WI38 (cell line): ENCODE data around the gene DPF3.

Experiments used
- H3K4me3 ChIP-seq: 2 replicates; pipeline ENCODE4 v1.5.1; 2011; ENCODE audit warnings: low read depth, mild to moderate bottlenecking, control low read depth, low read length
- CTCF ChIP-seq: IDR thresholded peaks from 2 replicates; pipeline ENCODE4 v1.5.1; 2012; ENCODE audit warnings: low read depth, mild to moderate bottlenecking, control low read depth, low read length

DPF3 gene

GRCh38 chr14:72613975-72614319 is 280.0 kb downstream of the DPF3 start:
- no peak for TF ChIP-seq CTCF
- H3K4me3 ChIP-seq, result no peak overlapping the region

GRCh38 chr14:72613231-72613974 is 280.5 kb downstream of the DPF3 start:
- no peak for TF ChIP-seq CTCF
- no peak overlapping the region for H3K4me3 ChIP-seq

GRCh38 chr14:72612041-72612440 is 281.9 kb downstream of the DPF3 start:
- H3K4me3 ChIP-seq, result no peak overlapping the region

GRCh38 chr14:72611506-72611905 is 282.4 kb downstream of the DPF3 start:
- H3K4me3 ChIP-seq, result no peak overlapping the region
- no peak for TF ChIP-seq CTCF

More at GRCh38 chr14:72612041-72612440, 281.9 kb downstream of the DPF3 start:
- TF ChIP-seq CTCF, result no peak

- no peak for TF ChIP-seq CTCF
Measured at GRCh38 chr14:72610831-72611200, 283.1 kb downstream of the DPF3 start.

GRCh38 chr14:72610096-72610830 is 283.6 kb downstream of the DPF3 start:
- TF ChIP-seq CTCF, result no peak
- H3K4me3 ChIP-seq, result no peak overlapping the region

More at GRCh38 chr14:72610831-72611200, 283.1 kb downstream of the DPF3 start:
- no peak overlapping the region for H3K4me3 ChIP-seq
